Activated CD8-positive, alpha-beta T cell treated with anti-CD3 and anti-CD28 coated beads for 36 hours (primary cell): ENCODE results near the gene C10orf105. TPM values are rescaled to one million over a fixed set of nuclear protein-coding genes. Genes with fewer than 3 reads are reported as not detected.
A peak's percentile ranks its signal among the peaks of the same experiment; 100 is the strongest.

Source experiments
- ATAC-seq: fragments of 200-7000 bp; cut with Tn5 transposase; one replicate; pipeline ENCODE4 v1.10.0; 2021; ENCODE audit warnings: mild to moderate bottlenecking, moderate library complexity
- CTCF ChIA-PET: fragments of 350-600 bp; sonication (Branson Sonifier 250); formaldehyde crosslinking; loops from one replicate; lab custom pipeline; 2021; ENCODE audit warnings: antibody characterized with exemption; lab: Charles Lee
- POLR2A ChIA-PET: fragments of 350-600 bp; sonication (Branson Sonifier 250); formaldehyde crosslinking; loops from one replicate; lab custom pipeline; 2021; ENCODE audit warnings: antibody characterized with exemption; lab: Charles Lee
- DNase-seq: peaks from one replicate; pipeline ENCODE4 v3.0.0-alpha.2; 2020
- H3K27ac Mint-ChIP-seq: one replicate; pipeline ENCODE4 v1.8.0; 2021; ENCODE audit warnings: mild to moderate bottlenecking, mixed read lengths
- H3K27me3 Mint-ChIP-seq: one replicate; pipeline ENCODE4 v1.8.0; 2021; ENCODE audit warnings: mixed read lengths
- H3K36me3 Mint-ChIP-seq: one replicate; pipeline ENCODE4 v1.8.0; 2021; ENCODE audit warnings: low read depth, mixed read lengths
- H3K4me1 Mint-ChIP-seq: one replicate; pipeline ENCODE4 v1.8.0; 2021; ENCODE audit warnings: low read depth, mixed read lengths
- H3K4me3 Mint-ChIP-seq: one replicate; pipeline ENCODE4 v1.8.0; 2021; ENCODE audit warnings: mild to moderate bottlenecking, moderate library complexity, mixed read lengths
- H3K9me3 Mint-ChIP-seq: one replicate; pipeline ENCODE4 v1.8.0; 2021; ENCODE audit warnings: mixed read lengths
- CTCF ChIP-seq: fragments of 200-600 bp; IDR thresholded peaks from one replicate; pipeline ENCODE4 v1.8.0; 2022; ENCODE audit warnings: antibody characterized with exemption, mild to moderate bottlenecking
- intact Hi-C: fragments of 100-400 bp; cut with micrococcal nuclease; formaldehyde crosslinking; loops from one replicate; pipeline ENCODE4 v1.10.0; 2022
- total RNA-seq, 2 experiments: library from RNA; stranded (reverse); gene quantifications; one replicate each; pipeline ENCODE4 v1.2.3, GENCODE V29; 2021

Gene C10orf105
- total RNA-seq, 2 experiments from 2014 or later: 0.16 to 0.27 TPM

GRCh38 chr10:71748671-71749191 lies 29.2 kb upstream of the C10orf105 start:
- H3K27me3 Mint-ChIP-seq: no peaks in the 10 kb centered on the region
- peaks cover under 1% of the 10 kb centered on the region for H3K9me3 Mint-ChIP-seq
- peak overlapping the region; percentile 59 for H3K4me3 Mint-ChIP-seq
- intact Hi-C loops: no loop called here
- ATAC-seq (peak; percentile 88), DNase-seq (peak; percentile 89)
- no peak for TF ChIP-seq CTCF
- peaks cover 44% of the 10 kb centered on the region for H3K36me3 Mint-ChIP-seq
- H3K27ac Mint-ChIP-seq: peak overlapping the region; percentile 98
- peaks cover 96% of the 10 kb centered on the region for H3K4me1 Mint-ChIP-seq
- CTCF ChIA-PET: interaction anchor here (0.9 to 4.0 kb wide), 13 partner anchors 9 to 63 kb away, joined by 3 to 20 read pairs (median 4); partner anchors contain the start of gene VSIR
- POLR2A ChIA-PET: interaction anchor here (0.7 to 4.9 kb wide), 12 partner anchors 9 to 575 kb away, joined by 3 to 48 read pairs (median 6); no protein-coding TSS in a partner anchor

GRCh38 chr10:71747551-71748523 lies 28.3 kb upstream of the C10orf105 start:
- no peak for TF ChIP-seq CTCF
- ATAC-seq: no peak
- ChIA-PET POLR2A (interaction anchor here (0.7 to 4.9 kb wide), 10 partner anchors 8 to 576 kb away, joined by 3 to 48 read pairs (median 9); no protein-coding TSS in a partner anchor), CTCF (interaction anchor here (0.9 to 4.0 kb wide), 14 partner anchors 9 to 64 kb away, joined by 3 to 20 read pairs (median 5); partner anchors contain the start of gene VSIR)
- Mint-ChIP-seq H3K4me1 (peaks cover 96% of the 10 kb centered on the region), H3K4me3 (peak overlapping the region; percentile 59), H3K9me3 (peaks cover 4% of the 10 kb centered on the region), H3K27me3 (no peaks in the 10 kb centered on the region), H3K27ac (peak overlapping the region; percentile 98), H3K36me3 (peaks cover 42% of the 10 kb centered on the region)
- DNase-seq: no peak
- intact Hi-C loops: no loop called here

- H3K27me3 Mint-ChIP-seq: no peaks in the 10 kb centered on the region
- peaks cover 43% of the 10 kb centered on the region for H3K36me3 Mint-ChIP-seq
- peaks cover 96% of the 10 kb centered on the region for H3K4me1 Mint-ChIP-seq
- ChIA-PET CTCF (interaction anchor here (0.9 to 4.0 kb wide), 10 partner anchors 9 to 38 kb away, joined by 3 to 20 read pairs (median 5); partner anchors contain the start of gene VSIR), POLR2A (interaction anchor here (0.8 to 4.9 kb wide), 7 partner anchors 10 to 50 kb away, joined by 4 to 48 read pairs (median 22); no protein-coding TSS in a partner anchor)
- TF ChIP-seq CTCF: no peak
- ATAC-seq (no peak), DNase-seq (no peak)
- H3K27ac Mint-ChIP-seq: peak overlapping the region; percentile 98
- peaks cover 11% of the 10 kb centered on the region for H3K9me3 Mint-ChIP-seq
- intact Hi-C loops: no loop called here
- peak overlapping the region; percentile 1 for H3K4me3 Mint-ChIP-seq
These were observed 27.5 kb upstream of the C10orf105 start for GRCh38 chr10:71747039-71747531.

GRCh38 chr10:71746344-71747037 lies 26.9 kb upstream of the C10orf105 start:
- TF ChIP-seq CTCF: no peak
- Mint-ChIP-seq H3K9me3 (peaks cover 12% of the 10 kb centered on the region), H3K4me1 (peaks cover 96% of the 10 kb centered on the region), H3K36me3 (peaks cover 43% of the 10 kb centered on the region), H3K27me3 (no peaks in the 10 kb centered on the region), H3K27ac (peak overlapping the region; percentile 98), H3K4me3 (no peak overlapping the region)
- ATAC-seq: no peak
- ChIA-PET POLR2A (interaction anchor here (0.8 to 4.9 kb wide), 5 partner anchors 10 to 23 kb away, joined by 4 to 48 read pairs (median 29); no protein-coding TSS in a partner anchor), CTCF (interaction anchor here (0.8 to 4.0 kb wide), 11 partner anchors 9 to 50 kb away, joined by 3 to 20 read pairs (median 3); partner anchors contain the start of gene VSIR)
- peak; percentile 65 for DNase-seq
- intact Hi-C loops: no loop called here
